ENCODE results near the gene HDDC3.
A peak's percentile ranks its signal among the peaks of the same experiment; 100 is the strongest.

The HDDC3 gene

DNA sequence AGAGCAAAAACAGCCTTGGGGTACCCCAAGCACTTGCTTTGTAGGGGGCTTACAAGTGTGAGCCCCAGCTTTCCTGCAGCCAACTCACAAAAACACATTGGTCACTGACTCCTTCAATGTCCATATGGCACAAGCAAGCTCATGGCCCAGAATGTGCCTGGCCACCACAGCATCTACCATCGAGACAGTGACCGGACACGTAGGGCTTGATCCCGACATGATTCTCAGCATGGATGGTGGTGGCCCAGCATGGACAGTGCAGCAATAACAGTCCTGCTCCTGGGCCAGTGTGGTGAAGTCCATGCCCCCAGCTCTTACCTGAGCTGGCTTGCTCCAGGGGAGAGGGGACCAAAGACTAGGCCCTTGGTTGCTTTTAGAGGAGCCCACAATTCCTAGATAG, 8.7 kb upstream of the HDDC3 start:
- Histone ChIP-seq H3K27ac (no peak overlapping the region), H3K36me3 (ENCODE audit: insufficient read depth, low read length) (peaks cover 56% of the 10 kb centered on the region; the same call in 1 of the 2 replicates), H3K9me3 (ENCODE audit: low read depth, low read length) (no peaks in the 10 kb centered on the region), H3K9ac (ENCODE audit: insufficient read length) (no peak overlapping the region), H3K4me3 (no peak overlapping the region)
- TF ChIP-seq FOXP2 (optimal IDR thresholded peaks at IDR 0.05; ENCODE audit: control extremely low read depth, extremely low read length, insufficient read depth) (no peak), POLR2AphosphoS5 (IDR thresholded peaks at IDR 0.05; ENCODE audit: borderline replicate concordance, low read depth, low read length) (no peak), EZH2 (IDR thresholded peaks at IDR 0.05) (no peak)
- no peak for DNase-seq (ENCODE audit: low read depth, low spot score)

DNA sequence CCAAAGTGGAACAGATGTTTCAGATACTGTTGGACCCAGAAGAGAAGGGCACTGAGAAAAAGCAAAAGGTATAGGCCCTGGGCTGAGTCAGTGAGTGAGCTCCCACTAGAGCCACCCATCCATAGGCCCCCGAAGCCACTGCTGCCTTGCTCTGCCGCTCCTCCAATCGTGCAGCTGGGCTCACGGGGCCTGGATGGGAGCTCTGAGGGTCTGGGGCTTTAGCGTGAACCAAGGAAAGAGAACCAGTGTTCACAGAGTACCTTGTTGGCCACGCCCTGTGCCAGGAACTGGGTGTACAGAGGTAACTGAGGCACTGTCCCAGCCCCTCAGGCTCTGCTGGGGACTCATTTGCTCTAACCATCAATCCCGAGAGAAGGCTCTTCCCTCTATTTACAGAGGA, 7.4 kb upstream of the HDDC3 start:
- peaks cover 51% of the 10 kb centered on the region; the same call in 1 of the 2 replicates for H3K36me3 ChIP-seq (ENCODE audit: insufficient read depth, low read length)
- H3K4me3 ChIP-seq = no peak overlapping the region
- H3K9ac ChIP-seq (ENCODE audit: insufficient read length) = no peak overlapping the region
- DNase-seq (ENCODE audit: low read depth, low spot score) = no peak
- no peak for TF ChIP-seq POLR2AphosphoS5 (IDR thresholded peaks at IDR 0.05; ENCODE audit: borderline replicate concordance, low read depth, low read length)
- no peak for TF ChIP-seq FOXP2 (optimal IDR thresholded peaks at IDR 0.05; ENCODE audit: control extremely low read depth, extremely low read length, insufficient read depth)
- TF ChIP-seq EZH2 (IDR thresholded peaks at IDR 0.05) = no peak
- H3K27ac ChIP-seq = no peak overlapping the region
- H3K9me3 ChIP-seq (ENCODE audit: low read depth, low read length) = no peaks in the 10 kb centered on the region

DNA sequence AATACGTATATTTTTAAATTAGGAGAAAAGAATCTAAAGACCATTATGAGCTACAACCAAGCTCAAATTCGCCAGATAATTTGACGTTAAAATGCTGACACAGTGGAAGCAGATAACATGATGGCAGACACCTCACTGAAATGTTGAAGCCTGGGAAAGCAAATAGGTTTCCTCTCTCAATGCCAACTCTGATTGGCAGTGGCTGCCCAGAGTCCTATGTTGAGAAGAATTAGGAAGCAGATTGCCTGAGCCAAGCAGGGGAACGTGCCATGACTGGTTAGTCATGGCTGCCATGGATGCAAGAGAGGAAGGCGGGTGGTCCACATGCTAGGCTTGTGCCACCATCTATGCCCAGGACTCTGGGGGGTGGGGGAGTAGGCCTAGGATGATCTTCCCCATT, 5.9 kb upstream of the HDDC3 start:
- Histone ChIP-seq H3K27ac (no peak overlapping the region), H3K9ac (ENCODE audit: insufficient read length) (no peak overlapping the region), H3K9me3 (ENCODE audit: low read depth, low read length) (no peaks in the 10 kb centered on the region), H3K36me3 (ENCODE audit: insufficient read depth, low read length) (peaks cover 38% of the 10 kb centered on the region; the same call in 1 of the 2 replicates), H3K4me3 (no peak overlapping the region)
- no peak for TF ChIP-seq POLR2AphosphoS5 (IDR thresholded peaks at IDR 0.05; ENCODE audit: borderline replicate concordance, low read depth, low read length)
- no peak for TF ChIP-seq FOXP2 (optimal IDR thresholded peaks at IDR 0.05; ENCODE audit: control extremely low read depth, extremely low read length, insufficient read depth)
- TF ChIP-seq EZH2 (IDR thresholded peaks at IDR 0.05) = no peak
- DNase-seq (ENCODE audit: low read depth, low spot score) = no peak

DNA sequence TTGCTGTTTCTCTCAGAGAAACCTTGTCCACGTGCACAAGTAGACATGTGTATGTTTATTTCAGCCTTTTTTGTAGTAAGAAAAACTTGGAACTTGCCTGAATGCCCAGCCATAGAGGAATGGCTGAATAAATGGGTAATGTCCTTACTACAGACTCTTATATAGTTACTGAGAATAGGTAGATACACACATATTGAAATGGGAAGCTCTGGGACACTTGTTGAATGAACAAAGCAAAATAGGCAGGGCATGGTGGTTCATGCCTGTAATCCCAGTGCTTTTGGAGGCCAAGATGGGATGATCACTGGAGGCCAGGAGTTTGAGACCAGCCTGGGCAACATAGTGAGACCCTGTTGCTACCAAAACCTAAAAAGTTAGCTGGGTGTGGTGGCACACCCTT, 4.5 kb upstream of the HDDC3 start:
- Histone ChIP-seq H3K36me3 (ENCODE audit: insufficient read depth, low read length) (peaks cover 24% of the 10 kb centered on the region; the same call in 1 of the 2 replicates), H3K4me3 (no peak overlapping the region), H3K9ac (ENCODE audit: insufficient read length) (no peak overlapping the region)

DNA sequence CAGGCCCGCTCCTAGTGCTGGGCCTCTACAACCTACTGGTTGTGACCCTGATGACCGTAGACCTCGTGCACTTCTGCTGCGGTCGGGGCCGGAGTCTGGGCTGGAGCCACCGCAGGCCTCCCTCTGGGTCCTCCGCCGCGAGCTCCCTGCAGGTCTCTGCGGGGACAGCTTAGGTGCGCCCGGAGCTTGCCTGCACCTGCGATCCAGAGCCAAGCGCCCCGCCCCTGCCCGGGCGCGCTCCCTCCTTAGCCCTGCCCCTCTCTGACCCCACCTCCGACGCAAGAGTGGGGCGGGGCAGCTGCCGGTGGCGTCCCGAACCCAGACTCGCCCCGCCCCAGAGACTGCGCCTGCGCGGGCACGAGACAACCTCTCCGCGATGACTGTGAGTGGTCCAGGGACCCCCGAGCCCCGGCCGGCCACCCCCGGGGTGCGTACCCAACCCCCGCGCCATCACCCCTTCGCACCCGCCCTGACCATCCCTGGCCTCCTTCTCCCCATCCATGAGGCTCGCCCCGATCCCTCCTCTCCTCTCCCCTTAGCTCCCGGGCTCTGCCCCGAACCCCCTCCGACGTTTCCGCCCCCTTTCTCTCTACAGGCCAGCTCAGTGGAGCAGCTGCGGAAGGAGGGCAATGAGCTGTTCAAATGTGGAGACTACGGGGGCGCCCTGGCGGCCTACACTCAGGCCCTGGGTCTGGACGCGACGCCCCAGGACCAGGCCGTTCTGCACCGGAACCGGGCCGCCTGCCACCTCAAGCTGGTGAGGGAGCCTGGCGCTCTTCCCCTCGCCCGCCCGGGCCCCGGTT, 2.8 kb upstream of the HDDC3 start, which contains the start of gene UNC45A:
Gene UNC45A (plus strand): TSS at position 337 of the 803 bp plus-strand sequence. CDS start 40 bp downstream, at position 377.
- Histone ChIP-seq H3K9ac (ENCODE audit: insufficient read length) (peak within 1 kb of the TSS; percentile 72), H3K4me3 (peak within 1 kb of the TSS; percentile 92), H3K27ac (no peak within 1 kb of the TSS), H3K36me3 (ENCODE audit: insufficient read depth, low read length) (peaks cover 12% of the 10 kb centered on the region; the same call in 1 of the 2 replicates), H3K9me3 (ENCODE audit: low read depth, low read length) (no peaks in the 10 kb centered on the region)
- DNase-seq (ENCODE audit: low read depth, low spot score) = no peak
- TF ChIP-seq EZH2 (IDR thresholded peaks at IDR 0.05) = no peak
- peak; percentile 65 for TF ChIP-seq POLR2AphosphoS5 (IDR thresholded peaks at IDR 0.05; ENCODE audit: borderline replicate concordance, low read depth, low read length)
- peak; percentile 36 for TF ChIP-seq FOXP2 (optimal IDR thresholded peaks at IDR 0.05; ENCODE audit: control extremely low read depth, extremely low read length, insufficient read depth)

More for the DNA sequence above, 4.5 kb upstream of the HDDC3 start:
- H3K27ac ChIP-seq = no peak overlapping the region
- TF ChIP-seq POLR2AphosphoS5 (IDR thresholded peaks at IDR 0.05; ENCODE audit: borderline replicate concordance, low read depth, low read length) = no peak
- no peak for TF ChIP-seq FOXP2 (optimal IDR thresholded peaks at IDR 0.05; ENCODE audit: control extremely low read depth, extremely low read length, insufficient read depth)
- no peak for TF ChIP-seq EZH2 (IDR thresholded peaks at IDR 0.05)
- DNase-seq (ENCODE audit: low read depth, low spot score) = no peak
- no peaks in the 10 kb centered on the region for H3K9me3 ChIP-seq (ENCODE audit: low read depth, low read length)

DNA sequence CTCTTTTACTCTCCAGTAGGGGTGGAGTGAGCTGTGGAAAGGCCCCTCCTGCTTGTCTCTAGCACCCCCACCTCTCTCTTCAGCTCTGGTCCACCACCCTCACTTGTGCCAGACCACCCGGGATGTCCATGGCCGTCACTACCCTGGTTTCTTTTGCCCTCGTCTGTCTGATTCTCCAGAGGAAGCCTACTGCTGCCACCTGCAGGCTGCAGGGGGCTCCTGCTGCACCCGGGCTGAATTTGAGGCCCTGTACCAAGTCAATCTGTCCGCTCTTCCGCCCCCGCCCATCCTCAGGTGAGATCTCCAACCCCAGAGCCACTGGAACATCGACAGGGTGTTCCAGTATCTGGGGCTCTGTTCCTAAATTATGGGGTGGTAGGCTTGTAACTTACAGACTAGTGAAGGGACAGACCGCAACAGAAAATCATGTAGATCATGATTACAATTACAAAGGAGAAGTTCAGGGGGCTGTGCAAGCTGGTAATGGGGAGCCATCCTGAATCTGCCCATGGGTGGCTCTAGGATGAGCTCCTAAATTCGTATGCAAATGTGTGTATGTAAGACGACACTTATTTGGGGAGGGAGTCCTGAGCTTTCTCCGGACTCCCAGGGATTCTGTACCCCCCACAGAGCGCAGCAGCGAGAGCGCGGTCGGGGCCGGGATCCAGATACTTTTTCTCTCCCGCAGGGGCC, 2.1 kb upstream of the HDDC3 start:
- Histone ChIP-seq H3K9me3 (ENCODE audit: low read depth, low read length) (no peaks in the 10 kb centered on the region), H3K9ac (ENCODE audit: insufficient read length) (peak overlapping the region; percentile 7), H3K4me3 (peak overlapping the region; percentile 92), H3K27ac (no peak overlapping the region), H3K36me3 (ENCODE audit: insufficient read depth, low read length) (peaks cover 4% of the 10 kb centered on the region; the same call in 1 of the 2 replicates)
- TF ChIP-seq POLR2AphosphoS5 (IDR thresholded peaks at IDR 0.05; ENCODE audit: borderline replicate concordance, low read depth, low read length) (no peak), FOXP2 (optimal IDR thresholded peaks at IDR 0.05; ENCODE audit: control extremely low read depth, extremely low read length, insufficient read depth) (no peak), EZH2 (IDR thresholded peaks at IDR 0.05) (no peak)
- DNase-seq (ENCODE audit: low read depth, low spot score) = no peak

DNA sequence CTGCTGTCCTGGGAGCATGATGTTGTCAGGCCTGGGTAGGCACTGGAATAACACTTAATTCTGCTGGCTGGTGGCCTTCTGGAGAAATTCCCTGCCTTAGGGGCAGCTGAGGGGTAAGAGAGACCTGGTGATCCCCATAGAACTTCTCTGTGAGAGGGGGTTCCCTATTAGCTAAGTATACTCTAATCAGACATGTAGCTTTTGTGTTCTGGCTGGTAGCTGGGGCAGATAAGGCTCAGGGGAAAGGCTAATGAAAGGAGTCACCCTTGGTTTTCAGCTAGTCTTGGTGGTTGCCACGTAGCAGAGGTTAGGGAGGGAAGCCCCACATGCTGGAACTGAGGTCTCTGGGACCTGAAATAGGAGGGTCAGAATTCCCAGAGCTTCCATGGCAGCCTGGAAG, 952 bp upstream of the HDDC3 start:
- Histone ChIP-seq H3K27ac (no peak overlapping the region), H3K9me3 (ENCODE audit: low read depth, low read length) (no peaks in the 10 kb centered on the region), H3K4me3 (no peak overlapping the region), H3K36me3 (ENCODE audit: insufficient read depth, low read length) (no peaks in the 10 kb centered on the region; the same call in 1 of the 2 replicates), H3K9ac (ENCODE audit: insufficient read length) (no peak overlapping the region)
- DNase-seq (ENCODE audit: low read depth, low spot score) = no peak
- TF ChIP-seq EZH2 (IDR thresholded peaks at IDR 0.05) (no peak), POLR2AphosphoS5 (IDR thresholded peaks at IDR 0.05; ENCODE audit: borderline replicate concordance, low read depth, low read length) (no peak), FOXP2 (optimal IDR thresholded peaks at IDR 0.05; ENCODE audit: control extremely low read depth, extremely low read length, insufficient read depth) (no peak)

DNA sequence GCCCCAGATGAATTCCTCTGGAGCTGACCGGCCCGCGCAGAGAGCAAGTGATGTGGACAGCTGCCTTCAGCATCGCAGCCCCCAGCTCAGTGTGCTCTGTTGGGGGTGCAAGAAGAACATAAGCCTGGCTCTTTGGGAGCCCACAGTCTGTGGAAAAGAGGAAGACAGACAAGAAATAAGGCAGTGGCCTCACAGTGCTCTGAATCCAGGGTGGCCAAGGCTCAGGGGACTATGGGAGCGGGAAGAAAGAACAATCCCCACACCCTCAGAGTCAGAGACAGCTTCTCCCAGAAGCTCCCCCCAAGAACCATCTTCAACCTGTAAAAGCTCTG, 277 bp upstream of the HDDC3 start:
- no peak for DNase-seq (ENCODE audit: low read depth, low spot score)
- TF ChIP-seq EZH2 (IDR thresholded peaks at IDR 0.05) = no peak
- TF ChIP-seq POLR2AphosphoS5 (IDR thresholded peaks at IDR 0.05; ENCODE audit: borderline replicate concordance, low read depth, low read length) = no peak
- TF ChIP-seq FOXP2 (optimal IDR thresholded peaks at IDR 0.05; ENCODE audit: control extremely low read depth, extremely low read length, insufficient read depth) = no peak
- Histone ChIP-seq H3K36me3 (ENCODE audit: insufficient read depth, low read length) (no peaks in the 10 kb centered on the region; the same call in 1 of the 2 replicates), H3K27ac (no peak overlapping the region), H3K4me3 (peak overlapping the region; percentile 99), H3K9ac (ENCODE audit: insufficient read length) (peak overlapping the region; percentile 92), H3K9me3 (ENCODE audit: low read depth, low read length) (no peaks in the 10 kb centered on the region)
